Activated T-helper 1 cell treated with anti-CD3 and anti-CD28 coated beads, Interleukin-2, amount 50 U/mL, for 16 hours (primary cell): Measurements from ENCODE around the gene SNRNP70.
"Not testable (repeated sequence)": the region's sequence is repeated elsewhere in the genome, so short reads cannot be mapped to it uniquely, and the experiment has no call there.

Source experiments
- DNase-seq, 2 donors: peaks; one replicate each; pipeline ENCODE4 v3.0.0-alpha.2; 2020; ENCODE audit warnings: low read depth in 1 of 2, low spot score in 1 of 2

The SNRNP70 gene

GRCh38 chr19:49085020-49085867, at the start of gene SNRNP70:
Gene SNRNP70, plus strand, starts transcription at chr19:49085451. Its CDS starts 964 bp downstream, at chr19:49086415.
- peak; percentile 96 to 99 for DNase-seq

- DNase-seq: not testable (repeated sequence)
Observed at GRCh38 chr19:49036815-49037214, 48.4 kb upstream of the SNRNP70 start, which contains the start of gene CGB1. Gene CGB1, minus strand, starts transcription at chr19:49036895. Its CDS starts 184 bp downstream, at chr19:49036711.

- not testable (repeated sequence) for DNase-seq
Observed at GRCh38 chr19:49038111-49038510, 47.1 kb upstream of the SNRNP70 start.

GRCh38 chr19:49038557-49039276, 46.5 kb upstream of the SNRNP70 start:
- not testable (repeated sequence) for DNase-seq

- DNase-seq: not testable (repeated sequence)
Observed at GRCh38 chr19:49039736-49040135, 45.5 kb upstream of the SNRNP70 start.

- DNase-seq: no peak
Observed at GRCh38 chr19:49042177-49042576, 43.1 kb upstream of the SNRNP70 start.

- not testable (repeated sequence) for DNase-seq
Observed at GRCh38 chr19:49042666-49043065, 42.6 kb upstream of the SNRNP70 start.

- not testable (repeated sequence) for DNase-seq
Observed at GRCh38 chr19:49043548-49043947, 41.7 kb upstream of the SNRNP70 start, which contains the start of gene CGB5. Gene CGB5, plus strand, starts transcription at chr19:49043848. Its CDS starts 362 bp downstream, at chr19:49044210.

GRCh38 chr19:49049011-49049410, 36.2 kb upstream of the SNRNP70 start, which contains the start of gene CGB8:
Gene CGB8, minus strand, starts transcription at chr19:49049111. Its CDS starts 372 bp downstream, at chr19:49048739.
- not testable (repeated sequence) for DNase-seq

- not testable (repeated sequence) for DNase-seq
Observed at GRCh38 chr19:49049834-49050233, 35.4 kb upstream of the SNRNP70 start.

GRCh38 chr19:49050376-49051033, 34.7 kb upstream of the SNRNP70 start:
- DNase-seq: not testable (repeated sequence)

- DNase-seq: peak; percentile 16 to 23
Observed at GRCh38 chr19:49056101-49056901, 28.9 kb upstream of the SNRNP70 start.

GRCh38 chr19:49056902-49057596, 28.2 kb upstream of the SNRNP70 start:
- not testable (repeated sequence) for DNase-seq

GRCh38 chr19:49057636-49058234, 27.5 kb upstream of the SNRNP70 start, which contains the start of gene CGB7:
Gene CGB7, minus strand, starts transcription at chr19:49057749. Its CDS starts 2,374 bp downstream, at chr19:49055375.
- DNase-seq: no peak

GRCh38 chr19:49058562-49058961, 26.7 kb upstream of the SNRNP70 start:
- no peak for DNase-seq

- DNase-seq: no peak
Observed at GRCh38 chr19:49059053-49059452, 26.2 kb upstream of the SNRNP70 start.

- no peak for DNase-seq
Observed at GRCh38 chr19:49061000-49061399, 24.3 kb upstream of the SNRNP70 start.

- DNase-seq: no peak
Observed at GRCh38 chr19:49061445-49061844, 23.8 kb upstream of the SNRNP70 start.

GRCh38 chr19:49064029-49064629, 21.1 kb upstream of the SNRNP70 start:
- DNase-seq: no peak
